H9 (cell line): Measurements from ENCODE around the gene ZNF335. TPM values are rescaled to one million over a fixed set of nuclear protein-coding genes. Genes with fewer than 3 reads are reported as not detected.
A peak's percentile ranks its signal among the peaks of the same experiment; 100 is the strongest.

Experiments
- DNase-seq: peaks from one replicate; pipeline ENCODE4 v3.0.0-alpha.2; 2017
- H2AFZ ChIP-seq: one replicate; pipeline ENCODE4 v1.6.1; 2013; ENCODE audit warnings: mild to moderate bottlenecking, low read length, control low read depth, moderate library complexity
- H2AK5ac ChIP-seq: 2 replicates; pipeline ENCODE4 v1.6.1; 2013; ENCODE audit warnings: low read length, control low read depth, mixed read lengths; ENCODE audit not compliant: insufficient read length
- H2BK120ac ChIP-seq: one replicate; pipeline ENCODE4 v1.6.1; 2013; ENCODE audit warnings: low read depth, mild to moderate bottlenecking, low read length, control low read depth, inconsistent platforms; ENCODE audit not compliant: poor library complexity, severe bottlenecking
- H2BK12ac ChIP-seq: 2 replicates; pipeline ENCODE4 v1.6.1; 2013; ENCODE audit warnings: low read length, control low read depth, mixed read lengths, low read depth; ENCODE audit not compliant: insufficient read length
- H2BK15ac ChIP-seq: 2 replicates; pipeline ENCODE4 v1.6.1; 2013; ENCODE audit warnings: low read depth, low read length, control low read depth
- H2BK20ac ChIP-seq: one replicate; pipeline ENCODE4 v1.6.1; 2013; ENCODE audit warnings: low read depth, mild to moderate bottlenecking, low read length, control low read depth, inconsistent platforms; ENCODE audit not compliant: poor library complexity, severe bottlenecking
- H2BK5ac ChIP-seq: 2 replicates; pipeline ENCODE4 v1.6.1; 2013; ENCODE audit warnings: low read length, control low read depth, mixed read lengths; ENCODE audit not compliant: insufficient read length
- H3K14ac ChIP-seq: 2 replicates; pipeline ENCODE4 v1.6.1; 2013; ENCODE audit warnings: low read length, control low read depth; ENCODE audit not compliant: insufficient read depth
- H3K18ac ChIP-seq: 2 replicates; pipeline ENCODE4 v1.6.1; 2013; ENCODE audit warnings: low read depth, mild to moderate bottlenecking, mixed read lengths, low read length, control low read depth; ENCODE audit not compliant: insufficient read length
- H3K23ac ChIP-seq: 2 replicates; pipeline ENCODE4 v1.6.1; 2013; ENCODE audit warnings: low read length, control low read depth, mixed read lengths, low read depth; ENCODE audit not compliant: insufficient read length
- H3K23me2 ChIP-seq: 2 replicates; pipeline ENCODE4 v1.6.1; 2013; ENCODE audit warnings: low read depth, mild to moderate bottlenecking, mixed read lengths, low read length, control low read depth; ENCODE audit not compliant: insufficient read length, poor library complexity, severe bottlenecking
- H3K27ac ChIP-seq: 2 replicates; pipeline ENCODE4 v1.5.1; 2013; ENCODE audit warnings: low read length, control low read depth, mixed read lengths, low read depth; ENCODE audit not compliant: insufficient read length
- H3K27me3 ChIP-seq: 2 replicates; pipeline ENCODE4 v1.6.1; 2013; ENCODE audit warnings: low read length, control low read depth, inconsistent platforms; ENCODE audit not compliant: insufficient read depth
- H3K4ac ChIP-seq: 2 replicates; pipeline ENCODE4 v1.6.1; 2013; ENCODE audit warnings: low read depth, mild to moderate bottlenecking, control low read depth, inconsistent platforms, low read length, moderate library complexity
- H3K4me1 ChIP-seq: 2 replicates; pipeline ENCODE4 v1.6.1; 2013; ENCODE audit warnings: low read length, control low read depth, inconsistent platforms; ENCODE audit not compliant: insufficient read depth
- H3K4me2 ChIP-seq: 2 replicates; pipeline ENCODE4 v1.6.1; 2013; ENCODE audit warnings: low read length, control low read depth, mixed read lengths; ENCODE audit not compliant: insufficient read length, insufficient read depth
- H3K56ac ChIP-seq: 2 replicates; pipeline ENCODE4 v1.6.1; 2013; ENCODE audit warnings: low read depth, mild to moderate bottlenecking, mixed read lengths, low read length, control low read depth; ENCODE audit not compliant: insufficient read length
- H3K79me1 ChIP-seq: 2 replicates; pipeline ENCODE4 v1.6.1; 2013; ENCODE audit warnings: low read depth, mild to moderate bottlenecking, moderate library complexity, low read length, control low read depth, inconsistent platforms; ENCODE audit not compliant: insufficient read depth, poor library complexity, severe bottlenecking
- H3K79me2 ChIP-seq: 2 replicates; pipeline ENCODE4 v1.6.1; 2013; ENCODE audit warnings: low read length, control low read depth, inconsistent platforms; ENCODE audit not compliant: insufficient read depth
- H3K9ac ChIP-seq: 2 replicates; pipeline ENCODE4 v1.6.1; 2013; ENCODE audit warnings: low read length, control low read depth, mixed read lengths; ENCODE audit not compliant: insufficient read length; ENCODE audit errors: extremely low read depth
- H3K9me3 ChIP-seq: one replicate; pipeline ENCODE4 v1.6.1; 2013; ENCODE audit warnings: low read depth, low read length, inconsistent platforms; ENCODE audit not compliant: control insufficient read depth
- H3T11ph ChIP-seq: one replicate; pipeline ENCODE4 v1.6.1; 2013; ENCODE audit warnings: mild to moderate bottlenecking, low read length, control low read depth, inconsistent platforms
- H4K20me1 ChIP-seq: one replicate; pipeline ENCODE4 v1.6.1; 2013; ENCODE audit not compliant: control insufficient read depth, insufficient read length, insufficient read depth
- H4K5ac ChIP-seq: 2 replicates; pipeline ENCODE4 v1.6.1; 2013; ENCODE audit warnings: low read depth, mild to moderate bottlenecking, mixed read lengths, low read length, control low read depth; ENCODE audit not compliant: insufficient read length
- H4K8ac ChIP-seq: replicated peaks from 2 replicates; pipeline ENCODE4 v1.6.1; 2013; ENCODE audit warnings: low read length, control low read depth, mixed read lengths, low read depth; ENCODE audit not compliant: insufficient read length
- H4K91ac ChIP-seq: 2 replicates; pipeline ENCODE4 v1.6.1; 2013; ENCODE audit warnings: low read depth, mild to moderate bottlenecking, moderate library complexity, mixed read lengths, low read length, control low read depth; ENCODE audit not compliant: insufficient read length
- H3K27ac Mint-ChIP-seq, 3 experiments: 2 replicates in 2 of 3; 3 replicates in 1 of 3; pipeline ENCODE4 v1.8.0; 2020 to 2021; ENCODE audit warnings: mixed read lengths in 3 of 3, mild to moderate bottlenecking in 1 of 3, moderate library complexity in 1 of 3
- H3K27me3 Mint-ChIP-seq: 2 replicates; pipeline ENCODE4 v1.8.0; 2021; ENCODE audit warnings: low read depth, mild to moderate bottlenecking, moderate library complexity, mixed read lengths
- H3K36me3 Mint-ChIP-seq, 3 experiments: 2 replicates in 2 of 3; 3 replicates in 1 of 3; pipeline ENCODE4 v1.8.0; 2020 to 2021; ENCODE audit warnings: low read depth in 3 of 3, mixed read lengths in 3 of 3; ENCODE audit not compliant: insufficient read depth in 1 of 3
- H3K4me1 Mint-ChIP-seq, 2 experiments: 2 replicates each; pipeline ENCODE4 v1.8.0; 2020; ENCODE audit warnings: mixed read lengths in 2 of 2
- H3K4me3 Mint-ChIP-seq, 2 experiments: 2 replicates in 1 of 2; 3 replicates in 1 of 2; pipeline ENCODE4 v1.8.0; 2020 to 2021; ENCODE audit warnings: mild to moderate bottlenecking in 2 of 2, mixed read lengths in 2 of 2, moderate library complexity in 1 of 2
- H3K9me3 Mint-ChIP-seq, 2 experiments: 2 replicates in 1 of 2; 3 replicates in 1 of 2; pipeline ENCODE4 v1.8.0; 2020; ENCODE audit warnings: mild to moderate bottlenecking in 2 of 2, mixed read lengths in 2 of 2, moderate library complexity in 1 of 2
- WGBS: extraction: QIAGEN DNeasy Blood & Tissue Kit; methylation state at CpG from one replicate; pipeline ENCODE4 v1.1.7; 2013; ENCODE audit warnings: missing lambda C conversion rate, low lambda C conversion rate, mixed read lengths; ENCODE audit not compliant: insufficient read length; ENCODE audit errors: extremely low coverage; 5-methylcytosine and 5-hydroxymethylcytosine counted together
- total RNA-seq: library from RNA; stranded (reverse); gene quantifications from 2 replicates; pipeline ENCODE4 v1.2.1, GENCODE V29; 2021
- TF ChIP-seq, protein P1 (sequence below): fragments of 200-600 bp; sonication (generic); conservative IDR thresholded peaks from 3 replicates; pipeline ENCODE4 v1.8.0; 2021; ENCODE audit warnings: antibody characterized with exemption, mild to moderate bottlenecking

The ZNF335 gene
- total RNA-seq, 1 experiment from 2014 or later = 21.1 TPM

DNA sequence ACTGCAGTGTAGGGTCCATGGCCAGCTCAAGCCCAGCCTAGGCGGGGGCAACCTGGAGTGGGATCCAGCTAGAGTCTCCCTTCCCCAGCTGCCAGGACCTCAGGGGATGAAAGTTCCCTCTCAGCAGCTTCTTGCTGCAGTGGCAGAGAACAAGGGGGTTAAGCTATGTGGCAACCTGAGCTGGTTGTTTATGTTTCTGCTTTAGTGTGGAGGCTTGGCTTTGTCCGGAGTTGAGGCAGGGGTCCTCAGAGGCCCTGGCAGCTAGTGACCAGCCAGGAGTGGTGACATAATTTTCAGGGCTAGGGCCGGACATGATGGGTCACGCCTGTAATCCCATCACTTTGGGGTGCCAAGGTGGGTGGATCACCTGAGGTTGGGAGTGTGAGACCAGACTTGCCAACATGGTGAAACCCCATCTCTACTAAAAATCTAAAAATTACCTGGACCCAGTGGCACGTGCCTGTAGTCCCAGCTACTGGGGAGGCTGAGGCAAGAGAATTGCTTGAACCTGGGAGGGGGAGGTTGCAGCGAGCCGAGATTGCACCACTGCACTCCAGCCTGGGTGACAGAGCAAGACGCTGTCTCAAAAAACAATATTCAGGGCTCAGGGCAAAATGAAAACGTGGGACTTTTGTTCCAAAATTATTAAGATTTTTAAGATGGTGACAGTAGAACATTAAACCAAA lies 46.0 kb downstream of the ZNF335 start:
- TF ChIP-seq, protein P1, sequence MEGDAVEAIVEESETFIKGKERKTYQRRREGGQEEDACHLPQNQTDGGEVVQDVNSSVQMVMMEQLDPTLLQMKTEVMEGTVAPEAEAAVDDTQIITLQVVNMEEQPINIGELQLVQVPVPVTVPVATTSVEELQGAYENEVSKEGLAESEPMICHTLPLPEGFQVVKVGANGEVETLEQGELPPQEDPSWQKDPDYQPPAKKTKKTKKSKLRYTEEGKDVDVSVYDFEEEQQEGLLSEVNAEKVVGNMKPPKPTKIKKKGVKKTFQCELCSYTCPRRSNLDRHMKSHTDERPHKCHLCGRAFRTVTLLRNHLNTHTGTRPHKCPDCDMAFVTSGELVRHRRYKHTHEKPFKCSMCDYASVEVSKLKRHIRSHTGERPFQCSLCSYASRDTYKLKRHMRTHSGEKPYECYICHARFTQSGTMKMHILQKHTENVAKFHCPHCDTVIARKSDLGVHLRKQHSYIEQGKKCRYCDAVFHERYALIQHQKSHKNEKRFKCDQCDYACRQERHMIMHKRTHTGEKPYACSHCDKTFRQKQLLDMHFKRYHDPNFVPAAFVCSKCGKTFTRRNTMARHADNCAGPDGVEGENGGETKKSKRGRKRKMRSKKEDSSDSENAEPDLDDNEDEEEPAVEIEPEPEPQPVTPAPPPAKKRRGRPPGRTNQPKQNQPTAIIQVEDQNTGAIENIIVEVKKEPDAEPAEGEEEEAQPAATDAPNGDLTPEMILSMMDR = no peak
- Histone ChIP-seq H3K56ac (no peak overlapping the region), H3K79me1 (no peaks in the 10 kb centered on the region), H4K20me1 (no peaks in the 10 kb centered on the region), H2AK5ac (no peak overlapping the region), H2BK15ac (no peak overlapping the region), H3K23me2 (no peaks in the 10 kb centered on the region), H3K18ac (no peak overlapping the region), H2BK12ac (no peak overlapping the region), H2BK120ac (no peak overlapping the region), H3K23ac (no peak overlapping the region), H3K4me1 (no peaks in the 10 kb centered on the region), H3T11ph (no peak overlapping the region), H2BK5ac (no peak overlapping the region), H3K27me3 (no peaks in the 10 kb centered on the region), H4K91ac (no peak overlapping the region), H3K14ac (no peak overlapping the region), H3K27ac (no peak overlapping the region), H2BK20ac (no peak overlapping the region), H4K8ac (no peak overlapping the region), H3K9me3 (no peaks in the 10 kb centered on the region), H4K5ac (no peak overlapping the region), H3K79me2 (no peaks in the 10 kb centered on the region), H2AFZ (no peak overlapping the region), H3K4ac (no peak overlapping the region), H3K4me2 (no peak overlapping the region), H3K9ac (no peak overlapping the region)
- DNase-seq = no peak
- Mint-ChIP-seq H3K4me3 (no peak overlapping the region), H3K27me3 (peaks cover 3% of the 10 kb centered on the region), H3K9me3 (no peaks in the 10 kb centered on the region), H3K36me3 (no peaks in the 10 kb centered on the region), H3K27ac (peak overlapping the region in 1 of 3 experiments; percentile 55; a peak in 2 of 7 replicates), H3K4me1 (peaks cover 9 to 19% of the 10 kb centered on the region in 2 experiments)
- no CpG with 5 or more reads among the region's 9 CpGs for WGBS
